Fibroblast of the aortic adventitia (primary cell): ENCODE data around the gene RRP12. TPM values are rescaled to one million over a fixed set of nuclear protein-coding genes. Genes with fewer than 3 reads are reported as not detected.
A peak's percentile ranks its signal among the peaks of the same experiment; 100 is the strongest.

Experiments used
- DNase-seq: peaks from one replicate; pipeline ENCODE4 v3.0.0-alpha.2; 2010; ENCODE audit warnings: low read depth
- H3K4me3 ChIP-seq: 2 replicates; pipeline ENCODE4 v1.5.1; 2011; ENCODE audit warnings: low read depth, mild to moderate bottlenecking, control low read depth, low read length, moderate library complexity
- total RNA-seq: library from RNA; depleted of rRNA; stranded (reverse); fragments of >200 nt; gene quantifications from 2 replicates; pipeline ENCODE4 v1.2.3, GENCODE V29; 2012; ENCODE audit warnings: low replicate concordance
- TF ChIP-seq, protein P1 (sequence below): IDR thresholded peaks from 2 replicates; pipeline ENCODE4 v1.5.1; 2011; ENCODE audit warnings: mild to moderate bottlenecking, low read length, control low read depth, inconsistent platforms; ENCODE audit not compliant: insufficient read depth

Gene RRP12
- total RNA-seq, 1 donor = 15.9 TPM

DNA sequence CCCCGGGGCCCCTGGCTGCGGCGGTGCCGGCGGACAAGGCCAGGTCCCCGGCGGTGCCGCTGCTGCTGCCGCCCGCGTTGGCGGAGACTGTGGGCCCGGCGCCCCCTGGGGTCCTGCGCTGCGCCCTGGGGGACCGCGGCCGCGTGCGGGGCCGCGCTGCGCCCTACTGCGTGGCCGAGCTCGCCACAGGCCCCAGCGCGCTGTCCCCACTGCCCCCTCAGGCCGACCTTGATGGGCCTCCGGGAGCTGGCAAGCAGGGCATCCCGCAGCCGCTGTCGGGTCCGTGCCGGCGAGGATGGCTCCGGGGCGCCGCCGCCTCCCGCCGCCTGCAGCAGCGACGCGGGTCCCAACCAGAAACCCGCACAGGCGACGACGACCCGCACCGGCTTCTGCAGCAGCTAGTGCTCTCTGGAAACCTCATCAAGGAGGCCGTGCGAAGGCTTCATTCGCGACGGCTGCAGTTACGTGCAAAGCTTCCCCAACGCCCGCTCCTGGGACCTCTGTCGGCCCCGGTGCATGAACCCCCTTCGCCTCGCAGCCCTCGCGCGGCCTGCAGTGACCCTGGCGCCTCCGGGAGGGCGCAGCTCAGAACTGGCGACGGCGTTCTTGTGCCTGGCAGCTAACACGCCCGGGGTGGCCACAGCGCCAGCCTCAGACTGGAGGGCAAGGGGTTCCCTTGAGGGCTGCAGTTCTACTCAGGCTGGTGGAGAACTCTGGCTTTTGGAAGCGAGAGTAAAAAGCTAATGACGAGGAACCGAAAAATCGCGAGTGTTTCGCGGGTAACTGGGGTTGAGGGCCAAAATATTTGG, 81.3 kb downstream of the RRP12 start:
- DNase-seq = no peak
- TF ChIP-seq, protein P1, sequence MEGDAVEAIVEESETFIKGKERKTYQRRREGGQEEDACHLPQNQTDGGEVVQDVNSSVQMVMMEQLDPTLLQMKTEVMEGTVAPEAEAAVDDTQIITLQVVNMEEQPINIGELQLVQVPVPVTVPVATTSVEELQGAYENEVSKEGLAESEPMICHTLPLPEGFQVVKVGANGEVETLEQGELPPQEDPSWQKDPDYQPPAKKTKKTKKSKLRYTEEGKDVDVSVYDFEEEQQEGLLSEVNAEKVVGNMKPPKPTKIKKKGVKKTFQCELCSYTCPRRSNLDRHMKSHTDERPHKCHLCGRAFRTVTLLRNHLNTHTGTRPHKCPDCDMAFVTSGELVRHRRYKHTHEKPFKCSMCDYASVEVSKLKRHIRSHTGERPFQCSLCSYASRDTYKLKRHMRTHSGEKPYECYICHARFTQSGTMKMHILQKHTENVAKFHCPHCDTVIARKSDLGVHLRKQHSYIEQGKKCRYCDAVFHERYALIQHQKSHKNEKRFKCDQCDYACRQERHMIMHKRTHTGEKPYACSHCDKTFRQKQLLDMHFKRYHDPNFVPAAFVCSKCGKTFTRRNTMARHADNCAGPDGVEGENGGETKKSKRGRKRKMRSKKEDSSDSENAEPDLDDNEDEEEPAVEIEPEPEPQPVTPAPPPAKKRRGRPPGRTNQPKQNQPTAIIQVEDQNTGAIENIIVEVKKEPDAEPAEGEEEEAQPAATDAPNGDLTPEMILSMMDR = no peak
- peak overlapping the region; percentile 81 for H3K4me3 ChIP-seq

DNA sequence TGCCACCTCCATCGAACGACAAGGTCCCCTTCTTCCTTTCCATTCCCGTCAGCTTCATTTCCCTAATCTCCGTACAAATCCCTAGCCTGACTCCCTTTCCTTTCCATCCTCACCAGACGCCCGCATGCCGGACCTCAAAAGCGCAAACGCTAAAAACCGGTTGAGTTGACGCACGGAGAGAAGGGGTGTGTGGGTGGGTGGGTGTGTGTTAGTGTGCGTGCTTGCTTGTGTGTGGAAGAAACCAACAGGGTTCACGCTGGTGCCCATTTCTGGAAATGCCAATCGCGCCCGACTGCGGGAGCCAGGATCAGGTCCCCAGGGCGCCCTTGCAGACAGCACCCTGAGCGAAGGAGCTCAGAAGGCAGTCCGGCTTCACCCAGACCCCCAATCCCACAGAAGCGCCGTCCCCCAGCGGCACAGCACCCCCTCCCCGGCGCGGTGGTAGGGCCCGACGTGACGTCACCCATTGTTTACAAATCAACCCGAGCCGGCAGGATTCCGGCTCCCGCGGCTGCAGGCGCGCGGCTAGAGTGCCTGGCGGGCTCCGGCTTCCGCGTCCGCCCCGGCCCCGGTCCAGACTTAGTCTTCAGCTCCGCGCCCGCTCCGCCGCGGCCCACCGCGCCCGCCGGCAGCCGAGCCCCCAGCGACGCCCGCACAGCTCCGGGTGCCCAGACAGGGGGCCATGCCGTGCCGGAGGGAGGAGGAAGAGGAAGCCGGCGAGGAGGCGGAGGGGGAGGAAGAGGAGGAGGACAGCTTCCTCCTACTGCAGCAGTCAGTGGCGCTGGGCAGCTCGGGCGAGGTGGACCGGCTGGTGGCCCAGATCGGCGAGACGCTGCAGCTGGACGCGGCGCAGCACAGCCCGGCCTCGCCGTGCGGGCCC, 82.1 kb downstream of the RRP12 start, which contains the start of gene FRAT1:
Gene FRAT1 (plus strand): TSS at position 500 of the 880 bp plus-strand sequence. CDS start 183 bp downstream, at position 683.
- TF ChIP-seq, protein P1 = no peak

DNA sequence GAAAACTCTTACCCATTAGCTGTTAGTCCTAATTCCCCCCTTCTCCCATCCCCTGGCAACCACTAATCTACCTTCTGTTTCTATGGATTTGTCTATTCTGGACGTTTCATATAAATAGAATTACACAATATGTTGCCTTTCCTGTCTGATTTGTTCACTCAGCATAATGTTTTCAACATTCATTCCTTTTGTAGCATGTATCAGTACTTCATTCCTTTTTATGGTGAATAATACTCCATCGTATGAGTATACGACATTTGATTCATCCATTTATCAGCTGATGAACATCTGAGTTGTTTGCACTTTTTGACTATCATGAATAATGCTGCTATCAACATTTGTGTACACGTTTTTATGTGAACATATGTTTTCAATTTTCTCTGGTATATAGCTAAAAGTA, 86.5 kb downstream of the RRP12 start:
- no peak overlapping the region for H3K4me3 ChIP-seq
- TF ChIP-seq, protein P1 = no peak
- no peak for DNase-seq

More for the DNA sequence above, 82.1 kb downstream of the RRP12 start, which contains the start of gene FRAT1:
- peak within 1 kb of the TSS; percentile 81 for H3K4me3 ChIP-seq
- peak; percentile 94 for DNase-seq

DNA sequence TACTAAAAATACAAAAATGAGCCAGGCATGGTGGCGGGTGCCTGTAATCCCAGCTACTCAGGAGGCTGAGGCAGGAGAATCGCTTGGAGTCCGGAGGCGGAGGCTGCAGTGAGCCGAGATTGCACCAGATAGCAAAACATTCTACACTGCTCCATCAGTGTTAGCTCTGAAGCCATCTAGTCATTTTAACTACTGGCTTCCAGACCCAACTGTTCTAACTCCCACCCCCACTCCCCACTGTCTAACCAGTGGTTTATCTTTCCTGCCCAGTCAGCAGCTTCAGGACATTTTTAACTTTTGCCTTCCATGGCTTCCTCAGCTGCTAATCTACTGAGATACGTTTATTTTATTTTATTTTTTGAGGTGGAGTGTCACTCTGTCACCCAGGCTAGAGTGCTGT, 88.2 kb downstream of the RRP12 start:
- H3K4me3 ChIP-seq = no peak overlapping the region
- TF ChIP-seq, protein P1 = no peak
- no peak for DNase-seq

DNA sequence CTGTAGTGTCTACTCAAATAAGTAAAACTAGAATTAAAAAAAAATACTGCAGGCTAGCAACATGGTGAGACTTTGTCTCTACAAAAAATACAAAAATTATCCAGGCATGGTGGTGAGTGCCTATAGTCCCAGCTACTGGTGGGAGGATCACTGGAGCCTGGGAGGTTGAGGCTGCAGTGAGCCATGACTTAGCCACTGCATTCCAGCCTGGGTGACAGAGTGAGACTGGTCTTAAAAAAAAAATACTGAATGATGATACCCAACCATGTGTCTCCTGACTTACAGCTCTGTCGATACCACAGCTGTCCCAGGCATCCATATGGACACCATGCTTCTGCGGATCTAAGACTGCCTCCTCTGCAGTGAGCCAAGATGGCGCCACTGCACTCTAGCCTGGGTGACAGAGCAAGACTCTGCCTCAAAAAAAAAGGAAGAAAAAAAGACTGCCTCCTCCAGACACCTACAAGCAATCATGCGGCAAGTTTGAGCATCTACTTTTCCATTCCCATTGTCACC, 90.0 kb downstream of the RRP12 start:
- H3K4me3 ChIP-seq = no peak overlapping the region
- no peak for DNase-seq
- TF ChIP-seq, protein P1 = no peak

DNA sequence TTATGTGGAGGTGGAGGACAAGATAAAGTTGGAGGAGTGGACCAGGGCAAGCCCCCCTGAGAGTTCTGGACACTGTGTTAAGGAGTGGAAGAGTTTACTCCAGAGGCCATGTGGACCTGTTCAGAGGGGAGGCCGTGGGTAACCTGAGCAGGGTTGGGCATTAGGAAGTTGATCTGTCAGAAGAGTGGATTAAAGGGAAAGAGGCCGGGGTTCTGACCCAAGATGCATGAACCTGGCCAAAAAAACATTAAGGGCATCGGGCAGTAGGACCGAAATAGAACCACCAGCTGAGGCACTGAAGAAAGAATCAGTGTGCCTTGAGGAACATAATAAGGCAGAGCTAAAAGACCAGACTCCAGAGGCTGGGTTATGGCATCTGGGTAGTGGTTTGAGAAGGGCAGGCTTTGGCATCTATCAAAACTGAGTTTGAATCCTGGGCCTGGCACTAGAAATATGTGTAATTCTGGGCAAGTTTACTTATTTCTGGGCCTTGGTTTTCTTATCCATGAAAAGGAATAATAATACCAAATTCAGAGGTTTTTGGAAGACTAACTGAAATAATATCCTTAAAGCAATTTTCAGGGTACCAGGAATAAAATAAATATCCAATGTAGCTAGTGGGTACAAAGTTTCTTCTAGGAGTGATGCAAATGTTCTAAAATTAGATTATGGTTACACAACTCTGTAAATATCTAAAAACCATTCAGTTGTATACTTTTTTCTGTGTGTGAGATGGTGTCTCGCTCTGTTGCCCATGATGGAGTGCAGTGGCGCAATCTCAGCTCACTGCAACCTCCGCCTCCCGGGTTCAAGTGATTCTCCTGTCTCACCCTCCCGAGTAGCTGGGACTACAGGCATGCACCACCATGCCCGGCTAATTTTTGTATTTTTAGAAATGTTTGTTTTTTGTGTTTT, 93.0 kb downstream of the RRP12 start:
- H3K4me3 ChIP-seq = no peak overlapping the region
- TF ChIP-seq, protein P1 = no peak
- no peak for DNase-seq
